HG03457 (cell line): ENCODE data around the gene PPARD.

Source experiments
- ATAC-seq: cut with Tn5 transposase; IDR thresholded peaks from one replicate; pipeline ENCODE4 v1.9.1; 2021; ENCODE audit warnings: moderate number of reproducible peaks; ENCODE audit not compliant: unreplicated experiment

Gene PPARD

GRCh38 chr6:35465646-35466045, 123.3 kb downstream of the PPARD start:
- ATAC-seq, result no peak

- peak; percentile 67 for ATAC-seq
Observed at GRCh38 chr6:35468181-35468979, 126.0 kb downstream of the PPARD start, which contains the start of gene RPL10A. TSS of gene RPL10A (plus strand) at chr6:35468401. CDS start at chr6:35468435, 34 bp downstream.

DNA sequence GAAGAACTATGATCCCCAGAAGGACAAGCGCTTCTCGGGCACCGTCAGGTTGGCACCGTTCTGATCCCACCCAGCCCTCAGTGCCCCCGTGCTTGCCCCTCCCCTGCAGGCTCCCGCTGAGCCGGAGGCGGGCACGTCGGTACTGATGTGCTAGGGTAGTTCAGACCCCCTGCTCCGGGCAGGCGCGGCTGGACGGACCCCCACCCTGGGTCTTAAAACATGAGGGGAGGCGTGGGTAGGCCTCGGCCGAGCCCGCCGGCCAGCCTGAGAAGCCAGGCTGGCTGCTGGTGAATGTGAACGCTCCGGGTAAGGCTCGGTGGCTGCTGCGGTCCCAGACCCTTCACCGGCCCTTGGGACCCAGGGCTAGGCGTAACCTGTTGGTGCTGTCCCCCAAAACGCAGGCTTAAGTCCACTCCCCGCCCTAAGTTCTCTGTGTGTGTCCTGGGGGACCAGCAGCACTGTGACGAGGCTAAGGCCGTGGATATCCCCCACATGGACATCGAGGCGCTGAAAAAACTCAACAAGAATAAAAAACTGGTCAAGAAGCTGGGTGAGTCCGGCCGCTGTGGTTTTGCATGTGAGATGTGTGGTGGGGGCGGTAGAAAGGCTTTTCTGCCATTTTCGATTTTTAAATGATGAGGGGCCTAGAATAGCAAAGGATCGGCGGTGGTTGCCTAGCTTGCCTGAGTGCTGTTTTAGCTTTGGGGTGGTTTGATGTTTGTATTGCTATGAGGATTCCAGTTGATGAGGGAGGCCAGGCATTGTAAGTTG, 126.8 kb downstream of the PPARD start:
- ATAC-seq, result no peak

DNA sequence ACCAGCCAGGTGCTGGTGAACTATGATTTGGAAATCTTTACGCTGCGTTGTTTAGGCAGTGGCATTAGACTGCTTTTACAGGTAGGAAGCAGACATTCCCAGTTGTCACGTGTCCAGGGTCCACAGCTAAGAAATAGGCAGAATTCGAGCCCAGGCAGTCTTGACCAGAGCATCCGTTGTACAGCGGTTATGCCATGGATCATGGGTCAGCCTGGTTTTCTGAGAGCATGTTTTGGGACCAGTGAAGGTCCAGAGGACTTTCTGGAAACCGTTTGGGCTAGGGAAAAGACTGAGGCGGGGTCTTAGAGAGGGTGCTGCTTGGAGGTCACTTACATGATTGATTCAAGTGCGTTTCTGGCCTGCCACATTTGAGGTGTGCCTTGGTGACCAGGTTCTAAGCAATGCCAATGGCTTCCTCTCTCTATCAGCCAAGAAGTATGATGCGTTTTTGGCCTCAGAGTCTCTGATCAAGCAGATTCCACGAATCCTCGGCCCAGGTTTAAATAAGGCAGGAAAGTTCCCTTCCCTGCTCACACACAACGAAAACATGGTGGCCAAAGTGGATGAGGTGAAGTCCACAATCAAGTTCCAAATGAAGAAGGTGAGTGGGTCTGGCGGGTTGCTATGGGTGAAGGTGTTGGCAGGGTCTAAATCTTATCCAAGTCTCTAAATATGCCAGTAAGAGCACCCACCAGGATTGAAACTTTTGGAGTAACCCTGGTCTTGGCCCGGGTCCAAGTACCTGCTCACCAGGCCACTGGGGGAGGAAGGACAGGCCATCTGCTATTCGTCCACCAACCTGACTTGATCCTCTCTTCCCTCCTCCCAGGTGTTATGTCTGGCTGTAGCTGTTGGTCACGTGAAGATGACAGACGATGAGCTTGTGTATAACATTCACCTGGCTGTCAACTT, 127.6 kb downstream of the PPARD start:
- ATAC-seq, result no peak

- ATAC-seq, result no peak
Observed at GRCh38 chr6:35470663-35471120, 128.3 kb downstream of the PPARD start.

GRCh38 chr6:35471836-35472345, 129.5 kb downstream of the PPARD start:
- no peak for ATAC-seq

- no peak for ATAC-seq
Observed at GRCh38 chr6:35473075-35473849, 130.9 kb downstream of the PPARD start.

- ATAC-seq, result no peak
Observed at GRCh38 chr6:35473850-35474130, 131.4 kb downstream of the PPARD start.

DNA sequence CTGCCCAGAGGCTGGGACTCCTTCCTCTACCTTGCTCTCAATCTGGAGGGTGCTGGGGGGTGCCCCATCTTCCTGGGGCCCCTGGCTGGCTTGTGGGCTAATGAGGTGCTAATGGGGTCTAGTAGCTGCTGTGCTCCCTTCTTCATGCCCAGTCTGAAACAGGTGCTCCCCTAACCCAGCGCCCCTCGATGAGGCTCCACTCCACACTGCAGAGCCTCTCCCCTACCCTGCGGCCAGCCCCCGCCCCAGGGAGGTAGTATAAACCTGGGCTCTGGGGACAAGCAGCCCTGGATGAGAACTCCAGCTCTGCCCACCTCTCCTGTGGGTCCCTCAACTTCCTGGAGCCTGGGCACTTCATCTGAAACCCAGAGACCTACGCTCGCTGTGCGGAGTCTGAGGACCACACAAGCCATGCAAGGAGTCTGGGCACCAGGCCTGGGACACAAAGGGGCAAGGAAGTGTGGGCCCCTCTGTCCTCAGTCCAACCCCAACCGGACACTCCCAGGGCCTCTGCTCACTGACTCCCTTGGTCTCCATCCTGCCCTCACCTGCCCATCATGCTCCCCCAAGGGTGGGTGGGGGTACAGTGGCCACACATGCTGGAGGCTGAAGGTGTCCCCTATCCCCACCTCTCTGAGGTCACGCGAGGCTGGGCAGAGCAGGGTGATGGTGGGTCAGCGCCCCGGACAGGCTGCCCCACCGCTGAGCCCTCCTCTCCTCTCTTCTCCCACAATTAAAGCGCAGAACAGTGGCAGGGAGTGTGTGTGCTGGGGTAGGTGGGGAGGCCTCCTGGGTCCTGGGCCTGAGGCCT, 132.0 kb downstream of the PPARD start:
- no peak for ATAC-seq

GRCh38 chr6:35474942-35475570, 132.7 kb downstream of the PPARD start:
- ATAC-seq, result no peak

DNA sequence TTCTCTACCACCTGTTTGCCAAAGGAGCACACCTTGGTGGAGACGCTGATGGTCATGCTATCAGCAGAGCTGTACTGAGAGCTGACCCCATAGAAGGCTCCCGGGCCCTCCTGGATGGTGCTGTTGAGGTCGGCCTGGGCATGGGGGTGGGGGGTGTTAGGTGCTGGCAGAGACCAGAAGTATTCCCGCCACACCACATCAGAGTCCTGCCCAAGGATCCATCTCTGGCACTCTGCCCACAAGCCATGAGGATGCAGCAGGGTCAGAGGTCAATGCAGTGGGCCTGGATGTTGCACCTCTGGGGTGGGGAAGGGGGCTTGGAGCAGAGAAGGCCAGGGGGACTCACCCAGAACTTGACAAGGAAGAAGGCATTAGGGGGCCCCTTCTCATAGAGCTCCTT, 133.2 kb downstream of the PPARD start:
- ATAC-seq, result no peak

DNA sequence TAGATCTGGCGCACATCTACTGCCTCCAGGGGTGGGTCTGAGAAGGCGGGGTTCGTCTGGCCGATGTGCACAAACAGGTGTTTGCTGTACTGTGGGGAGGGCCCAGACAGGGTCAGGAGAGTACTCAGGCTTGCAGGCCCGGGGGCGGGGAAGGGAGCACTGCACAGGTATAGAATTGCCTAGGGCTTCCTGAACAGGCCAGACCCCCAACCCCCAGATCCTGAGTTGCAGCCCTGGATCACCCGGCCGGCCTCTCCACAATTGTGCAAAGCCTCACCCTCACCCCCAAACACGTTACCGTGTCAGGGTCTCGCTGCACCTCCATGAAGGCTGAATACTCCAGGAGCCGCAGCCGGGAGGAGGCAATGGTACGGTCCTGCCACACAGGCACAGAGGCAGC, 133.6 kb downstream of the PPARD start:
- no peak for ATAC-seq

GRCh38 chr6:35477028-35477427, 134.7 kb downstream of the PPARD start:
- ATAC-seq, result no peak
